Central memory CD8-positive, alpha-beta T cell (primary cell): ENCODE results near the gene MYPN.
"Not testable (repeated sequence)": the region's sequence is repeated elsewhere in the genome, so short reads cannot be mapped to it uniquely, and the experiment has no call there.

Source experiments
- ATAC-seq: fragments of 150-1000 bp; cut with Tn5 transposase; replicated peaks from 2 replicates; pipeline ENCODE4 v1.10.0; 2022; ENCODE audit warnings: mild to moderate bottlenecking, moderate FRiP score, moderate number of reproducible peaks; ENCODE audit not compliant: poor library complexity, severe bottlenecking; ENCODE audit errors: extremely low read depth
- DNase-seq, 2 donors: peaks; one replicate each; pipeline ENCODE4 v3.0.0; 2021; ENCODE audit warnings: low spot score in 2 of 2
- H3K27ac Mint-ChIP-seq: one replicate; pipeline ENCODE4 v1.8.0; 2022; ENCODE audit warnings: low read depth, mild to moderate bottlenecking, moderate library complexity, mixed read lengths
- H3K27me3 Mint-ChIP-seq: one replicate; pipeline ENCODE4 v1.8.0; 2022; ENCODE audit warnings: mixed read lengths
- H3K36me3 Mint-ChIP-seq: one replicate; pipeline ENCODE4 v1.8.0; 2022; ENCODE audit warnings: mild to moderate bottlenecking, moderate library complexity, mixed read lengths; ENCODE audit not compliant: insufficient read depth
- H3K4me1 Mint-ChIP-seq: one replicate; pipeline ENCODE4 v1.8.0; 2022; ENCODE audit warnings: mixed read lengths
- H3K4me3 Mint-ChIP-seq: one replicate; pipeline ENCODE4 v1.8.0; 2022; ENCODE audit warnings: mild to moderate bottlenecking, moderate library complexity, mixed read lengths
- H3K9me3 Mint-ChIP-seq: one replicate; pipeline ENCODE4 v1.8.0; 2022; ENCODE audit warnings: mixed read lengths

Gene MYPN

GRCh38 chr10:68145705-68146104 lies 36.4 kb downstream of the MYPN start:
- Mint-ChIP-seq H3K9me3 (no peaks in the 10 kb centered on the region), H3K36me3 (no peaks in the 10 kb centered on the region), H3K27ac (no peak overlapping the region), H3K27me3 (no peaks in the 10 kb centered on the region), H3K4me3 (no peak overlapping the region), H3K4me1 (no peaks in the 10 kb centered on the region)
- ATAC-seq (no peak), DNase-seq (no peak)

GRCh38 chr10:68146133-68146532 lies 36.8 kb downstream of the MYPN start:
- DNase-seq: no peak
- no peaks in the 10 kb centered on the region for H3K9me3 Mint-ChIP-seq
- no peaks in the 10 kb centered on the region for H3K36me3 Mint-ChIP-seq
- ATAC-seq: no peak
- H3K4me3 Mint-ChIP-seq: no peak overlapping the region
- no peak overlapping the region for H3K27ac Mint-ChIP-seq
- H3K4me1 Mint-ChIP-seq: no peaks in the 10 kb centered on the region
- no peaks in the 10 kb centered on the region for H3K27me3 Mint-ChIP-seq

- ATAC-seq (no peak), DNase-seq (no peak)
- Mint-ChIP-seq H3K36me3 (no peaks in the 10 kb centered on the region), H3K27me3 (no peaks in the 10 kb centered on the region), H3K9me3 (no peaks in the 10 kb centered on the region), H3K4me3 (no peak overlapping the region), H3K27ac (no peak overlapping the region), H3K4me1 (no peaks in the 10 kb centered on the region)
These were observed 42.2 kb downstream of the MYPN start for GRCh38 chr10:68151453-68151852.

DNA sequence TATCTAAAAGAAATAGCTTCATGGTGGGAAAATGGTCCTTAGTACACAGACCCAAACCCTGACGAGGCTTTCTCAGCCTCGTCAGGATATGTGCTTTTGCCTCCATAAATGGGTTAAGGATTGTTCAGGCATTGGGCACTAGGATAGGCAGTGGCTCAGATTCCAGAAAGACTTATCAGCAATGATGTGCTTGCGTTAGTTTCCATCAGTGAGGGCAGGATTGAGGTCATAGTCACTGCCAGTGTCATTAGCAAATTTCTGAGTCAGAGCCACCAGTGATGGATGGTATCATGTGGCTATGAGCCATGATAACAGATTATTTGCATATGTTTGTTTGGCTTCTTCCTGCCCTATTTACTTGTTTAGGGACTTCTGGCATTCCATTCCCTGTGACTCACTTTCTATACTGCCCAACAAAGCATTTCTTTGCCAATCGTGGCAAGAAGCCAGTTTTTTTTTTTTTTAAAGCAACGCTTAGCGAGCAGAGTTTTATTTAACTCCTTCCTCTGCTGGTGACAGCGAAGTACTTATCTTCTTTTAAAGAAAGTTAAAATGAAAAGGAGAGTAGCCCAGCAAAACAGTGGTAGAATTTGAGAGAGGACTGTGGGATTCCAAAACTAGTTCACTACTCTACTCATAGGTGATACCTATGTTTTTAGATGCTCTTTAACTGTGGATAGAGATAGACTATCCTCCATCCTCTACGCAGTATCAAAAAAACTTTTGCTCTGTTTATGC lies 44.4 kb downstream of the MYPN start:
- H3K4me1 Mint-ChIP-seq: no peaks in the 10 kb centered on the region
- DNase-seq: no peak
- ATAC-seq: no peak
- H3K9me3 Mint-ChIP-seq: no peaks in the 10 kb centered on the region
- no peaks in the 10 kb centered on the region for H3K36me3 Mint-ChIP-seq
- no peaks in the 10 kb centered on the region for H3K27me3 Mint-ChIP-seq
- no peak overlapping the region for H3K4me3 Mint-ChIP-seq
- no peak overlapping the region for H3K27ac Mint-ChIP-seq

- ATAC-seq: no peak
- H3K27me3 Mint-ChIP-seq: no peaks in the 10 kb centered on the region
- no peaks in the 10 kb centered on the region for H3K9me3 Mint-ChIP-seq
- no peak overlapping the region for H3K27ac Mint-ChIP-seq
- H3K4me3 Mint-ChIP-seq: no peak overlapping the region
- H3K4me1 Mint-ChIP-seq: no peaks in the 10 kb centered on the region
- no peak for DNase-seq
- H3K36me3 Mint-ChIP-seq: no peaks in the 10 kb centered on the region
These were observed 44.9 kb downstream of the MYPN start for GRCh38 chr10:68154211-68154497.

DNA sequence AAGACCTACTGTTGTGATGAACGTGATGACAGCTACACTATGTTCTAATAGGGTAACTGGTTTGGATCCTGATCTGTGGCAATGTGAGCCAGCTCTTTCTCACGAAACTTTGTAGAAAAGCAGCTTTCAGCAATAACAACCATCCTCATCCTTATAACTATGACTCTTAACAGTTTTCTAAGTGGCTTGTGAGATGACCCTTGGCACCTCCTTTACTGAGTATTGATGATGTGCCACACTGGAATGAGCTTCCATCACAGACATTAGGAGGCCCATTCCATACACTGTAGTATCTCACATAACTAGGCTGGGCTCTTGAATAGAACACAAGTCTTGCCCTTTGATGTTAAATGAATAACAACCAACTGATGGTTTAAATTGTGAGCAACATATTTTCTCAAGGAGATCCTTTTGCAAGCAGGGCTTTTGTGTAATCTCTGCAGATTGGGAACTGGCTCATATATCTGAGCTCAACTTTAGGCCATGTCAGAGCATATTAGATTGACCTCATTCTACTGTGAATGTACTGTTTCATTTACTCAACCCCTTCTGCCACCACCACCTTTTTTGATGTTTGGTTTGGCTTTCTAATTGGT lies 46.4 kb downstream of the MYPN start:
- Mint-ChIP-seq H3K4me1 (no peaks in the 10 kb centered on the region), H3K36me3 (no peaks in the 10 kb centered on the region), H3K9me3 (no peaks in the 10 kb centered on the region), H3K27ac (no peak overlapping the region), H3K27me3 (no peaks in the 10 kb centered on the region), H3K4me3 (no peak overlapping the region)
- ATAC-seq (no peak), DNase-seq (no peak)

GRCh38 chr10:68156373-68157185 lies 47.3 kb downstream of the MYPN start:
- H3K36me3 Mint-ChIP-seq: no peaks in the 10 kb centered on the region
- ATAC-seq (peak; percentile 40), DNase-seq (peak; percentile 30 to 35)
- no peaks in the 10 kb centered on the region for H3K4me1 Mint-ChIP-seq
- H3K27me3 Mint-ChIP-seq: no peaks in the 10 kb centered on the region
- no peaks in the 10 kb centered on the region for H3K9me3 Mint-ChIP-seq
- no peak overlapping the region for H3K4me3 Mint-ChIP-seq
- H3K27ac Mint-ChIP-seq: no peak overlapping the region

GRCh38 chr10:68157522-68157921 lies 48.2 kb downstream of the MYPN start:
- H3K9me3 Mint-ChIP-seq, H3K27me3 Mint-ChIP-seq, DNase-seq, H3K27ac Mint-ChIP-seq, H3K4me1 Mint-ChIP-seq, H3K36me3 Mint-ChIP-seq, H3K4me3 Mint-ChIP-seq, ATAC-seq: not testable (repeated sequence)

DNA sequence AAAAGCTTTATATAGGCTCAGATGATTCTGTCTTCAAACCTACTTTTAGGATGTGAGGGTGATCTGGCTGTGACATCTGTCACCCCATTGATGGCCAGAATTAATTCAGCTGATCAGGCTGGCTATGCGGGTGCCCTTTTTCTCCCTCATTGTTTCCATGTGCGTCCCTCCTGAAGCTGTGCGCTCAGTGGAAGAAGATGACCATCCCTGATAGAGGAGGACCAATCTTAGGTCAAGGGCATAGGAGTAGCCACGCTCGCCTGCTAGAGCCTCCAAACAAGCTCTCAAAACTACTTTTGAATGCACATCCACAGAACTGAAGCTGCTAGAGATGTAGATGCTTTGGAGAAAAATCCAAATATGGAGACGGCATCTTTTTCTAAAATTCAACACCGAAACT lies 48.7 kb downstream of the MYPN start:
- H3K4me3 Mint-ChIP-seq: no peak overlapping the region
- H3K9me3 Mint-ChIP-seq: no peaks in the 10 kb centered on the region
- H3K4me1 Mint-ChIP-seq: no peaks in the 10 kb centered on the region
- no peak for DNase-seq
- no peak for ATAC-seq
- H3K36me3 Mint-ChIP-seq: no peaks in the 10 kb centered on the region
- H3K27me3 Mint-ChIP-seq: no peaks in the 10 kb centered on the region
- H3K27ac Mint-ChIP-seq: no peak overlapping the region

DNA sequence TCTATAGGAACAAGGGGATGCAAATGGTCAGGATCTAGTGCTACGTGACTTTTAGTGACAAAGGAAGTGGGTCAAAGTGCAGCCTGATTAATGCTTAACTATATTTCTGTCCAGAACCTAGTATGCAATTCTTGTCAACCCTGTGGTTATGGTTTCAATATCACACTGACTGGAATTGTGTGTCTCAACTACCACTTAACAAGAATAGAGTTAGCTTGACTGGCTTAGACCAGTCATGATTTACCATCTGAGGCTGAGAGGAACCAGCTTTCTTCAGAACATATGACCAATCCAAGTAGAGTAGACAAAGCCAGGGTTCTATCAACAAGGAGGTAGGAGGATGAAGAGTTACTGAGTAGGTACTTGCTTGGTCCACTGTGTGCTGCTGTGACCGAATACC lies 54.4 kb downstream of the MYPN start:
- ATAC-seq: no peak
- Mint-ChIP-seq H3K9me3 (no peaks in the 10 kb centered on the region), H3K4me3 (no peak overlapping the region), H3K36me3 (no peaks in the 10 kb centered on the region), H3K4me1 (no peaks in the 10 kb centered on the region), H3K27ac (no peak overlapping the region), H3K27me3 (no peaks in the 10 kb centered on the region)
- no peak for DNase-seq

- no peaks in the 10 kb centered on the region for H3K27me3 Mint-ChIP-seq
- no peak for DNase-seq
- no peaks in the 10 kb centered on the region for H3K9me3 Mint-ChIP-seq
- H3K4me3 Mint-ChIP-seq: no peak overlapping the region
- H3K27ac Mint-ChIP-seq: no peak overlapping the region
- no peaks in the 10 kb centered on the region for H3K36me3 Mint-ChIP-seq
- no peak for ATAC-seq
- H3K4me1 Mint-ChIP-seq: no peaks in the 10 kb centered on the region
These were observed 56.4 kb downstream of the MYPN start for GRCh38 chr10:68165643-68166042.

- no peak overlapping the region for H3K27ac Mint-ChIP-seq
- DNase-seq (no peak), ATAC-seq (no peak)
- no peak overlapping the region for H3K4me3 Mint-ChIP-seq
- no peaks in the 10 kb centered on the region for H3K4me1 Mint-ChIP-seq
- H3K36me3 Mint-ChIP-seq: no peaks in the 10 kb centered on the region
- H3K9me3 Mint-ChIP-seq: no peaks in the 10 kb centered on the region
- no peaks in the 10 kb centered on the region for H3K27me3 Mint-ChIP-seq
These were observed 57.7 kb downstream of the MYPN start for GRCh38 chr10:68166871-68167585.
